Activated CD4-positive, alpha-beta T cell treated with anti-CD3 and anti-CD28 coated beads, Interleukin-2, amount 10 ng/mL, durations not matched to agents 24 days and 14 days (primary cell): Measurements from ENCODE around the gene LIG3. TPM values are rescaled to one million over a fixed set of nuclear protein-coding genes. Genes with fewer than 3 reads are reported as not detected.
"Not testable (repeated sequence)": the region's sequence is repeated elsewhere in the genome, so short reads cannot be mapped to it uniquely, and the experiment has no call there.

Experiments
- DNase-seq: peaks from one replicate; pipeline ENCODE4 v3.0.0; 2022
- H3K27ac Mint-ChIP-seq: one replicate; pipeline ENCODE4 v1.8.0; 2022; ENCODE audit warnings: mild to moderate bottlenecking, mixed read lengths
- H3K27me3 Mint-ChIP-seq: one replicate; pipeline ENCODE4 v1.8.0; 2022; ENCODE audit warnings: mixed read lengths
- H3K36me3 Mint-ChIP-seq: one replicate; pipeline ENCODE4 v1.8.0; 2022; ENCODE audit warnings: low read depth, mild to moderate bottlenecking, mixed read lengths
- H3K4me1 Mint-ChIP-seq: one replicate; pipeline ENCODE4 v1.8.0; 2021; ENCODE audit warnings: mixed read lengths
- H3K4me3 Mint-ChIP-seq: one replicate; pipeline ENCODE4 v1.8.0; 2022; ENCODE audit warnings: mild to moderate bottlenecking, moderate library complexity, mixed read lengths
- H3K9me3 Mint-ChIP-seq: one replicate; pipeline ENCODE4 v1.8.0; 2021; ENCODE audit warnings: mixed read lengths
- intact Hi-C: fragments of 100-400 bp; cut with micrococcal nuclease; formaldehyde crosslinking; loops from one replicate; pipeline ENCODE4 v1.15.1; 2023
- total RNA-seq: library from RNA; stranded (reverse); gene quantifications from 2 replicates; pipeline ENCODE4 v1.2.3, GENCODE V29; 2022

The LIG3 gene
- total RNA-seq, 1 donor from 2014 or later: 67.3 TPM

- Mint-ChIP-seq H3K9me3 (no peaks in the 10 kb centered on the region), H3K4me3 (no peak overlapping the region), H3K27me3 (no peaks in the 10 kb centered on the region), H3K36me3 (peaks cover 13% of the 10 kb centered on the region), H3K27ac (no peak overlapping the region), H3K4me1 (peaks cover 3% of the 10 kb centered on the region)
- no peak for DNase-seq
- intact Hi-C loops: no loop called here
Measured at GRCh38 chr17:35038453-35038852, 58.1 kb downstream of the LIG3 start.

DNA sequence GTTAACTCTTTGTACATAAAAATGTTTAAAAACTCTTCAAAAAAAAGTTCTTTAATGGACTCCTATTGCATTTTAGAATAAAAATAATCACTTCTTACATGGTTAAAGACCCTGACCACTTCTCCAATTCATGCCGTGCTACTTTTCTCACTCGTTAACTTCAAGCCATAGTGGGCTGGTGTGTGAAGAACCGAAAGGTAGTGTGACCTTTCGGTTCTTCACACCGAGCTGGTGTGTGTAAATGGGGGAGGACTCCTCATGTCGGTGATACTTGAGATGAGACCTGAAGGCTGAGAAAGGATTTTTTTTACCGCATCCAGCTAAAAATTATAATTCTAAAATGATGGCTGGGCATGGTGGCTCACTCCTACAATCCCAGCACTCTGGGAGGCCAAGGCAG lies 61.1 kb downstream of the LIG3 start:
- peaks cover 13% of the 10 kb centered on the region for H3K36me3 Mint-ChIP-seq
- H3K27me3 Mint-ChIP-seq: no peaks in the 10 kb centered on the region
- DNase-seq: no peak
- intact Hi-C loops: no loop called here
- H3K4me1 Mint-ChIP-seq: peaks cover 18% of the 10 kb centered on the region
- no peaks in the 10 kb centered on the region for H3K9me3 Mint-ChIP-seq
- H3K4me3 Mint-ChIP-seq: no peak overlapping the region
- H3K27ac Mint-ChIP-seq: no peak overlapping the region

GRCh38 chr17:35044181-35044580 lies 63.9 kb downstream of the LIG3 start:
- no peaks in the 10 kb centered on the region for H3K27me3 Mint-ChIP-seq
- H3K4me3 Mint-ChIP-seq: no peak overlapping the region
- H3K27ac Mint-ChIP-seq: no peak overlapping the region
- H3K36me3 Mint-ChIP-seq: peaks cover 23% of the 10 kb centered on the region
- intact Hi-C loops: no loop called here
- peaks cover 31% of the 10 kb centered on the region for H3K4me1 Mint-ChIP-seq
- no peak for DNase-seq
- H3K9me3 Mint-ChIP-seq: no peaks in the 10 kb centered on the region

DNA sequence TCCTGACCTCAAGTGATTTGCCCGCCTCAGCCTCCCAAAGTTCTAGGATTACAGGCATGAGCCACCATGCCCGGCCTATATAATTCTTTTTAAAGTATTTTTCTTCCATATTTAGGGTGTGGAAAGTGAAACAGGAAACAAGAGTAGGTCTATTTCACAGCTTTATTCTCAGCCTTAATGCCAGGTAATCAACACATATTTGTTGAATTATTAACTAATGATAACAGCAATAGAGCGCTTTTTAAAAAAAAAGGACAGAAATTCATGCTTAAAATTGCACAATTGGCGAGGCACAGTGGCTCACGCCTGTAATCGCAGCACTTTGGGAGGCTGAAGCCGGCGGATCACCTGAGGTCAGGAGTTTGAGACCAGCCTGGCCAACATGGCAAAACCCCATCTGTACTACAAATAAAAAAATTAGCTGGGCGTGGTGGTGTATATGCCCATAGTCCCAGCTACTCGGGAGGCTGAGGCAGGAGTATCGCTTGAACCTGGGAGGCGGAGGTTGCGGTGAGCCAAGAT lies 65.2 kb downstream of the LIG3 start:
- Mint-ChIP-seq H3K36me3 (peaks cover 21% of the 10 kb centered on the region), H3K4me1 (peaks cover 32% of the 10 kb centered on the region), H3K27ac (peak overlapping the region; percentile 94), H3K4me3 (peak overlapping the region; percentile 63)
- not testable (repeated sequence) for H3K27me3 Mint-ChIP-seq, H3K9me3 Mint-ChIP-seq, DNase-seq
- intact Hi-C loops: loop anchor here (5.0 kb wide), 1 partner anchor 197 kb away; the partner anchor contains the start of gene SLFN5

- H3K27ac Mint-ChIP-seq: peak overlapping the region; percentile 94
- no peaks in the 10 kb centered on the region for H3K27me3 Mint-ChIP-seq
- H3K9me3 Mint-ChIP-seq: no peaks in the 10 kb centered on the region
- peak; percentile 62 for DNase-seq
- intact Hi-C loops: loop anchor here (1.0 to 5.0 kb wide), 6 partner anchors 17 to 196 kb away; partner anchors contain the start of genes RAD51D, RFFL and SLFN5
- peaks cover 17% of the 10 kb centered on the region for H3K36me3 Mint-ChIP-seq
- H3K4me1 Mint-ChIP-seq: peaks cover 36% of the 10 kb centered on the region
- H3K4me3 Mint-ChIP-seq: peak overlapping the region; percentile 63
Measured at GRCh38 chr17:35046245-35046644, 65.9 kb downstream of the LIG3 start.

GRCh38 chr17:35046740-35047283 lies 66.5 kb downstream of the LIG3 start:
- Mint-ChIP-seq H3K9me3 (no peaks in the 10 kb centered on the region), H3K4me3 (peak overlapping the region; percentile 63), H3K36me3 (peaks cover 15% of the 10 kb centered on the region), H3K27ac (peak overlapping the region; percentile 94), H3K27me3 (no peaks in the 10 kb centered on the region), H3K4me1 (peaks cover 41% of the 10 kb centered on the region)
- peak; percentile 91 for DNase-seq
- intact Hi-C loops: loop anchor here (1.0 to 5.0 kb wide), 6 partner anchors 16 to 195 kb away; partner anchors contain the start of genes RAD51D, RFFL and SLFN5

DNA sequence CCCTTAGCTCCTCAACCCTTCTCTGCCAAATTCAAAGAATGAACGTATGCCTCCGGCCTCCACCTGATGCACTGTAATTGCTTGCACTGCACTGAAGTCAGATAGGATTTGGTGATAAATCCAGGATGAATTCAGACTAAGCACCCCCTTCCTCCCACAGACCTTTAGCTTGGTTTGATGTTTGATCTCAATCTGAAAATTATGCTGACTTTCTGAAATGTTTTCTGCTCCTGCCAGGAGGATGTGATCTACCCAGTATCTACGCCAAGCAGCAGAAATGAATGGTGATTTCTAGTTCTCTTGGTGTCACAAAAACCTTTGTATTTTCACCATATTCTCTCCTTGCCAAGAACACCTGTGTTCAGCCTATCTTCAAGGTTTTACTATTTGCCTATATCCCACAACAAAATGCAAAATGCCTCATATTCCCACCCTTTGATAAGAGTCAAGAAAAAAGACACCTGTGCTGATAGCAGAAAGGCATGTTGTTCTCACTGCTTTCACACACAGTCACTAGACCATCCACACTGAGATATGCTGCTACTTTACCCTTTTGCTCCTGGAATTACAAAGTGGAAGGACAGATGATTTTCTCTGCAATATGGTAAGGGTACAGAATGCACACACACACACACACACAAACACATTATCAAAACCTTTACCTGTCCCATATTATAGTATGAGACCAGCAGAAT lies 68.5 kb downstream of the LIG3 start:
- H3K36me3 Mint-ChIP-seq: peaks cover 16% of the 10 kb centered on the region
- no peaks in the 10 kb centered on the region for H3K9me3 Mint-ChIP-seq

GRCh38 chr17:35050170-35050569 lies 69.9 kb downstream of the LIG3 start:
- H3K9me3 Mint-ChIP-seq: no peaks in the 10 kb centered on the region
- peaks cover 18% of the 10 kb centered on the region for H3K36me3 Mint-ChIP-seq
- no peaks in the 10 kb centered on the region for H3K27me3 Mint-ChIP-seq
- H3K27ac Mint-ChIP-seq: peak overlapping the region; percentile 21
- intact Hi-C loops: no loop called here
- H3K4me1 Mint-ChIP-seq: peaks cover 53% of the 10 kb centered on the region
- no peak overlapping the region for H3K4me3 Mint-ChIP-seq
- no peak for DNase-seq

More for the DNA sequence above, 68.5 kb downstream of the LIG3 start:
- intact Hi-C loops: loop anchor here (5.0 kb wide), 1 partner anchor 193 kb away; the partner anchor contains the start of gene SLFN5
- no peak for DNase-seq
- Mint-ChIP-seq H3K4me3 (peak overlapping the region; percentile 28), H3K4me1 (peaks cover 56% of the 10 kb centered on the region), H3K27ac (peak overlapping the region; percentile 17), H3K27me3 (no peaks in the 10 kb centered on the region)

- H3K4me3 Mint-ChIP-seq: peak overlapping the region; percentile 74
- H3K27ac Mint-ChIP-seq: peak overlapping the region; percentile 81
- DNase-seq: peak; percentile 83
- H3K9me3 Mint-ChIP-seq: no peaks in the 10 kb centered on the region
- peaks cover 21% of the 10 kb centered on the region for H3K36me3 Mint-ChIP-seq
- no peaks in the 10 kb centered on the region for H3K27me3 Mint-ChIP-seq
- peaks cover 50% of the 10 kb centered on the region for H3K4me1 Mint-ChIP-seq
- intact Hi-C loops: loop anchor here (1.0 kb wide), 1 partner anchor 37 kb away; no protein-coding TSS in a partner anchor
Measured at GRCh38 chr17:35051183-35051578, 70.9 kb downstream of the LIG3 start.

DNA sequence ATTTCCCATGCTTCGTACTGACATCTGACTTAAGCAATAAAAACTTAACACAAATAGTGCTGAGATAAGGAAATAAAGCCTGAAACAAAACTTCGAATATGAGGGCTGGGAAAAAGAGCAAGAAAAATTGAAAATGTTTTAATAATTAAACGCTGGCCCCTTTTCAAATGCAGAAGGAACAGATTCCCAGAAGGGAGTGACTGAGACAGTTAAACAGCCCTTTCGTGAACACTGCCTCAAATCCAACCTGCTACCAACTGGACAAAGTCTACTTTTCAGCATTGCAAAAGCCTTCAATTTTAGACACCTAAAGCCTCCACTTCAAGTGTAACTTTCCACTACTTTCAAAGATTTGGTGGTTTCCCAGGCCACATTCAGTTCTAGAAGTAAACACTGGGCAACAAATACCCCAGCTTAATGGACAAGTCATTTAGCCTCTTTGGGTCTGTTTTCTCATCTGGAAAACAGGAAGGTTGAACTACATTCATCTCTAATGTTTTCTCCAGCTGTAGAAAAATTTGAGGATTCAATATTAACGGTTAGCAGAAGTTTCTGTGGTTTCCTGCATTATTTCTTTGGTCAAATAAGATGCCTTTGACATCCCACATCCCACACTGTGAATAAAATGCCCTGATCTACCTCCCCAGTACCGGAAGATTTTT lies 71.4 kb downstream of the LIG3 start:
- Mint-ChIP-seq H3K4me1 (peaks cover 46% of the 10 kb centered on the region), H3K9me3 (no peaks in the 10 kb centered on the region), H3K27me3 (no peaks in the 10 kb centered on the region), H3K36me3 (peaks cover 21% of the 10 kb centered on the region), H3K4me3 (peak overlapping the region; percentile 74), H3K27ac (peak overlapping the region; percentile 81)
- DNase-seq: peak; percentile 73
- intact Hi-C loops: loop anchor here (1.0 kb wide), 2 partner anchors 12 to 37 kb away; partner anchors contain the start of gene RFFL

DNA sequence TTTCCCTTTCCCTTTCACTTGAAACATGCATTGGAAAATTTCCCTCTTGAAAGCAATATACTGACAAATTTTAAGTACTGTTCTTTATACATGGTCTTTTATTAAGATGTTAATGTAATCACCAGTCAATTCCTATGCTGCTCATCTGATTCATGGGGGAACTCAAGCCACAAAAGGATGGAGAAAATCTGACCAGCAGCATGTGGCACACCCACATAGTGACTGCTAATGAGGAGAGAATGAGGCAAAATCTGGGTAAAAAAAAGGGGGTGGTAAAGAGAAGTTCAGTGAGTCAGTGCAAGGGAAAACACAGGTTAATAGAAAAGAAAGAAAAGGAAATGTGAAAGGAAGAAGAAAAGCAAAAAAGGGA lies 71.9 kb downstream of the LIG3 start:
- peak overlapping the region; percentile 81 for H3K27ac Mint-ChIP-seq
- no peaks in the 10 kb centered on the region for H3K9me3 Mint-ChIP-seq
- no peaks in the 10 kb centered on the region for H3K27me3 Mint-ChIP-seq
- H3K4me3 Mint-ChIP-seq: peak overlapping the region; percentile 74
- H3K4me1 Mint-ChIP-seq: peaks cover 42% of the 10 kb centered on the region
- no peak for DNase-seq
- intact Hi-C loops: loop anchor here (1.0 kb wide), 1 partner anchor 11 kb away; the partner anchor contains the start of gene RFFL
- H3K36me3 Mint-ChIP-seq: peaks cover 19% of the 10 kb centered on the region

- Mint-ChIP-seq H3K4me3 (peak overlapping the region; percentile 74), H3K27me3 (no peaks in the 10 kb centered on the region), H3K36me3 (peaks cover 22% of the 10 kb centered on the region), H3K9me3 (no peaks in the 10 kb centered on the region), H3K4me1 (peaks cover 43% of the 10 kb centered on the region), H3K27ac (peak overlapping the region; percentile 81)
- DNase-seq: no peak
- intact Hi-C loops: loop anchor here (1.0 kb wide), 1 partner anchor 11 kb away; the partner anchor contains the start of gene RFFL
Measured at GRCh38 chr17:35052780-35053179, 72.5 kb downstream of the LIG3 start.

GRCh38 chr17:35053204-35053603 lies 72.9 kb downstream of the LIG3 start:
- Mint-ChIP-seq H3K27ac (no peak overlapping the region), H3K9me3 (no peaks in the 10 kb centered on the region), H3K27me3 (no peaks in the 10 kb centered on the region), H3K4me3 (no peak overlapping the region), H3K4me1 (peaks cover 45% of the 10 kb centered on the region), H3K36me3 (peaks cover 24% of the 10 kb centered on the region)
- intact Hi-C loops: no loop called here
- DNase-seq: no peak
